Esophagus squamous epithelium (tissue), 4 donors: ENCODE measurements around the gene KNCN.

Experiments
- CTCF ChIP-seq, 6 experiments: fragments of 450-650 bp in 4 of 6; fragments of 200-600 bp in 2 of 6; sonication (generic) in 2 of 6; IDR thresholded peaks; one replicate each; pipeline ENCODE4 v1.5.1; 2016 to 2019; ENCODE audit warnings: antibody characterized with exemption in 6 of 6, mild to moderate bottlenecking in 4 of 6, moderate library complexity in 4 of 6
- POLR2A ChIP-seq, 4 donors: fragments of 450-650 bp; IDR thresholded peaks; one replicate each; pipeline ENCODE4 v1.6.1; 2017; ENCODE audit warnings: antibody characterized with exemption in 4 of 4, mild to moderate bottlenecking in 4 of 4, moderate library complexity in 3 of 4

- TF ChIP-seq CTCF (IDR thresholded peaks at IDR 0.05) (no peak), POLR2A (IDR thresholded peaks at IDR 0.05) (no peak)
Observed at GRCh38 chr1:46575300-46575699, 23.9 kb upstream of the KNCN start.
